GM19328 (cell line): ENCODE measurements around the gene RANBP1.
"Not testable (repeated sequence)": the region's sequence is repeated elsewhere in the genome, so short reads cannot be mapped to it uniquely, and the experiment has no call there.

ENCODE experiments used
- ATAC-seq: cut with Tn5 transposase; IDR thresholded peaks from one replicate; pipeline ENCODE4 v1.9.1; 2021; ENCODE audit warnings: mild to moderate bottlenecking, moderate library complexity; ENCODE audit not compliant: unreplicated experiment

Gene RANBP1

GRCh38 chr22:20148414-20148813 lies 32.5 kb downstream of the RANBP1 start:
- ATAC-seq, result no peak

GRCh38 chr22:20149257-20150250 lies 33.6 kb downstream of the RANBP1 start:
- no peak for ATAC-seq

- no peak for ATAC-seq
Measured at GRCh38 chr22:20150381-20151275, 34.7 kb downstream of the RANBP1 start, which contains the start of gene CCDC188. CCDC188 (minus strand) TSS chr22:20151055; CDS start chr22:20150986, 69 bp downstream.

- no peak for ATAC-seq
Measured at GRCh38 chr22:20151276-20151588, 35.3 kb downstream of the RANBP1 start.

GRCh38 chr22:20152464-20152890 lies 36.6 kb downstream of the RANBP1 start:
- no peak for ATAC-seq

GRCh38 chr22:20153945-20154344 lies 38.0 kb downstream of the RANBP1 start:
- ATAC-seq, result no peak

- ATAC-seq, result no peak
Measured at GRCh38 chr22:20154602-20155187, 38.8 kb downstream of the RANBP1 start.

- ATAC-seq, result no peak
Measured at GRCh38 chr22:20155330-20156041, 39.6 kb downstream of the RANBP1 start.

GRCh38 chr22:20156042-20156389 lies 40.1 kb downstream of the RANBP1 start:
- no peak for ATAC-seq

- no peak for ATAC-seq
Measured at GRCh38 chr22:20156611-20157429, 40.9 kb downstream of the RANBP1 start.

GRCh38 chr22:20157430-20158183 lies 41.7 kb downstream of the RANBP1 start:
- no peak for ATAC-seq

- no peak for ATAC-seq
Measured at GRCh38 chr22:20158391-20159036, 42.6 kb downstream of the RANBP1 start.

- no peak for ATAC-seq
Measured at GRCh38 chr22:20159076-20159475, 43.2 kb downstream of the RANBP1 start.

GRCh38 chr22:20159531-20159930 lies 43.6 kb downstream of the RANBP1 start:
- ATAC-seq, result not testable (repeated sequence)

- no peak for ATAC-seq
Measured at GRCh38 chr22:20160041-20160440, 44.1 kb downstream of the RANBP1 start.

- ATAC-seq, result no peak
Measured at GRCh38 chr22:20164863-20165262, 49.0 kb downstream of the RANBP1 start.

GRCh38 chr22:20165421-20165820 lies 49.5 kb downstream of the RANBP1 start:
- ATAC-seq, result no peak

- no peak for ATAC-seq
Measured at GRCh38 chr22:20165913-20166312, 50.0 kb downstream of the RANBP1 start.

- ATAC-seq, result no peak
Measured at GRCh38 chr22:20166703-20167102, 50.8 kb downstream of the RANBP1 start.
